SK-N-SH (cell line): ENCODE measurements around the gene TRPM1. TPM values are rescaled to one million over a fixed set of nuclear protein-coding genes. Genes with fewer than 3 reads are reported as not detected.

Source experiments
- CTCF ChIA-PET: fragments of 300-600, 350-600 bp; formaldehyde crosslinking; extraction: SDS; loops from one replicate; lab custom pipeline; 2021; lab: Yijun Ruan, JAX
- POLR2A ChIA-PET: fragments of 350-600 bp; sonication (Branson Sonifier 250); formaldehyde crosslinking; extraction: SDS; loops from one replicate; lab custom pipeline; 2020; ENCODE audit warnings: antibody characterized with exemption, inconsistent platforms; lab: Yijun Ruan, JAX
- DNase-seq: peaks from one replicate; pipeline ENCODE4 v3.0.0; 2012
- H2AFZ ChIP-seq: fragments of 200-600 bp; sonication (generic); 2 replicates; pipeline ENCODE4 v1.8.1; 2016; ENCODE audit warnings: antibody characterized with exemption, mild to moderate bottlenecking, low read depth
- H3F3A ChIP-seq: fragments of 200-600 bp; sonication (generic); replicated peaks from 2 replicates; pipeline ENCODE3; 2016; ENCODE audit warnings: antibody characterized with exemption, mild to moderate bottlenecking; ENCODE audit not compliant: insufficient read depth
- H3K27ac ChIP-seq, 2 experiments: fragments of 200-500 bp in 1 of 2; fragments of 200-600 bp in 1 of 2; sonication (Bioruptor generic) in 1 of 2; sonication (generic), shearing (Covaris generic) in 1 of 2; 2 replicates each; pipeline versions ENCODE4 v1.5.1 to v1.6.1; 2014 to 2016; ENCODE audit warnings: low read depth in 2 of 2, inconsistent platforms in 1 of 2, low read length in 1 of 2, mild to moderate bottlenecking in 1 of 2, mixed read lengths in 1 of 2
- H3K27me3 ChIP-seq: fragments of 200-600 bp; sonication (generic), shearing (Covaris generic); 2 replicates; pipeline ENCODE4 v1.6.1; 2016; ENCODE audit warnings: mixed run types; ENCODE audit not compliant: insufficient read depth
- H3K36me3 ChIP-seq, 2 experiments: fragments of 200-500 bp in 1 of 2; fragments of 200-600 bp in 1 of 2; sonication (Bioruptor generic) in 1 of 2; sonication (generic) in 1 of 2; replicated peaks in 1 of 2; 2 replicates each; pipeline versions ENCODE3 to v1.5.1; 2014 to 2016; ENCODE audit warnings: low read length in 1 of 2, mild to moderate bottlenecking in 1 of 2; ENCODE audit not compliant: insufficient read depth in 2 of 2, control insufficient read depth in 1 of 2
- H3K4me1 ChIP-seq, 2 experiments: fragments of 200-500 bp in 1 of 2; fragments of 200-600 bp in 1 of 2; sonication (Bioruptor generic) in 1 of 2; sonication (generic), shearing (Covaris generic) in 1 of 2; 2 replicates each; pipeline versions ENCODE4 v1.5.1 to v1.6.1; 2014 to 2016; ENCODE audit warnings: low read depth in 1 of 2, low read length in 1 of 2, mixed run types in 1 of 2; ENCODE audit not compliant: insufficient read depth in 2 of 2, control insufficient read depth in 1 of 2
- H3K4me2 ChIP-seq: fragments of 200-600 bp; sonication (generic), shearing (Covaris generic); 2 replicates; pipeline ENCODE4 v1.6.1; 2017; ENCODE audit warnings: mixed run types
- H3K4me3 ChIP-seq, 2 experiments: fragments of 200-500 bp in 1 of 2; fragments of 200-600 bp in 1 of 2; sonication (Bioruptor generic) in 1 of 2; sonication (generic), shearing (Covaris generic) in 1 of 2; 2 replicates each; pipeline versions ENCODE4 v1.5.1 to v1.8.1; 2014 to 2016; ENCODE audit warnings: low read depth in 2 of 2, inconsistent platforms in 1 of 2, low read length in 1 of 2, mild to moderate bottlenecking in 1 of 2, mixed read lengths in 1 of 2, moderate library complexity in 1 of 2
- H3K79me2 ChIP-seq: fragments of 200-600 bp; sonication (generic); 2 replicates; pipeline ENCODE4 v1.8.1; 2017; ENCODE audit warnings: mild to moderate bottlenecking; ENCODE audit not compliant: insufficient read depth
- H3K9ac ChIP-seq: fragments of 200-600 bp; sonication (generic); 2 replicates; pipeline ENCODE4 v1.6.1; 2017; ENCODE audit warnings: mixed run types
- H3K9me2 ChIP-seq: fragments of 200-600 bp; sonication (generic); 2 replicates; pipeline ENCODE4 v1.6.1; 2017; ENCODE audit warnings: mixed run types
- H3K9me3 ChIP-seq: fragments of 200-600 bp; sonication (generic); 2 replicates; pipeline ENCODE4 v1.6.1; 2017; ENCODE audit warnings: mixed run types, mild to moderate bottlenecking, moderate library complexity
- H4K20me1 ChIP-seq: fragments of 200-600 bp; sonication (generic); 2 replicates; pipeline ENCODE4 v1.6.1; 2017; ENCODE audit warnings: mild to moderate bottlenecking, mixed run types; ENCODE audit not compliant: insufficient read depth
- CHD2 ChIP-seq: fragments of 150-350 bp; IDR thresholded peaks from 2 replicates; pipeline ENCODE4 v1.6.1; 2018; ENCODE audit warnings: low read length; ENCODE audit not compliant: partially characterized antibody
- EP300 ChIP-seq, 2 experiments: IDR thresholded peaks; 2 replicates each; pipeline versions ENCODE4 v1.4.0 to v1.6.1; 2012; ENCODE audit warnings: borderline replicate concordance in 1 of 2, low read depth in 1 of 2, low read length in 1 of 2
- FOSL2 ChIP-seq: IDR thresholded peaks from 2 replicates; pipeline ENCODE4 v1.4.0; 2012; ENCODE audit warnings: low read depth, mild to moderate bottlenecking, moderate library complexity, borderline replicate concordance
- FOXJ3 ChIP-seq: sonication (generic); formaldehyde crosslinking; IDR thresholded peaks from 2 replicates; pipeline ENCODE4 v1.5.1; 2020; ENCODE audit warnings: mild to moderate bottlenecking, missing genetic modification reagents
- FOXM1 ChIP-seq: IDR thresholded peaks from 2 replicates; pipeline ENCODE4 v1.4.0; 2012; ENCODE audit warnings: low read depth, mild to moderate bottlenecking
- JUND ChIP-seq: IDR thresholded peaks from 2 replicates; pipeline ENCODE4 v1.4.0; 2012
- MEF2A ChIP-seq: IDR thresholded peaks from 2 replicates; pipeline ENCODE4 v1.4.0; 2012; ENCODE audit warnings: low read depth, borderline replicate concordance
- MXI1 ChIP-seq: IDR thresholded peaks from 2 replicates; pipeline ENCODE4 v1.6.1; 2012; ENCODE audit warnings: mild to moderate bottlenecking, low read depth, low read length, improper control_type of control experiment
- NFIC ChIP-seq: IDR thresholded peaks from 2 replicates; pipeline ENCODE4 v1.4.0; 2012; ENCODE audit warnings: borderline replicate concordance
- NRF1 ChIP-seq: IDR thresholded peaks from 2 replicates; pipeline ENCODE4 v1.6.1; 2012; ENCODE audit warnings: low read depth, mild to moderate bottlenecking, low read length
- POLR2AphosphoS5 ChIP-seq: IDR thresholded peaks from 2 replicates; pipeline ENCODE4 v1.6.1; 2012; ENCODE audit warnings: low read depth, low read length
- RAD21 ChIP-seq: IDR thresholded peaks from 2 replicates; pipeline ENCODE4 v1.6.1; 2012; ENCODE audit warnings: mild to moderate bottlenecking, low read length
- RCOR1 ChIP-seq: fragments of 150-350 bp; IDR thresholded peaks from 2 replicates; pipeline ENCODE4 v1.6.1; 2017; ENCODE audit warnings: antibody characterized with exemption, low read length
- REST ChIP-seq: IDR thresholded peaks from 2 replicates; pipeline ENCODE4 v1.6.1; 2012; ENCODE audit warnings: mild to moderate bottlenecking, low read depth, low read length, moderate library complexity
- RFX5 ChIP-seq: IDR thresholded peaks from 2 replicates; pipeline ENCODE4 v1.6.1; 2012; ENCODE audit warnings: mild to moderate bottlenecking, improper control_type of control experiment, low read length
- RXRA ChIP-seq: IDR thresholded peaks from 2 replicates; pipeline ENCODE4 v1.4.0; 2012; ENCODE audit warnings: low read depth, mild to moderate bottlenecking, borderline replicate concordance
- SIN3A ChIP-seq: IDR thresholded peaks from 2 replicates; pipeline ENCODE4 v1.6.1; 2012; ENCODE audit warnings: low read depth, mild to moderate bottlenecking, low read length, moderate library complexity, borderline replicate concordance
- TAF1 ChIP-seq: IDR thresholded peaks from 2 replicates; pipeline ENCODE4 v1.6.1; 2012; ENCODE audit warnings: low read depth, mild to moderate bottlenecking, low read length, moderate library complexity, borderline replicate concordance
- TCF12 ChIP-seq: IDR thresholded peaks from 2 replicates; pipeline ENCODE4 v1.4.0; 2012
- TEAD4 ChIP-seq: IDR thresholded peaks from 2 replicates; pipeline ENCODE4 v1.4.0; 2012; ENCODE audit warnings: mild to moderate bottlenecking, borderline replicate concordance; ENCODE audit not compliant: insufficient read depth
- YY1 ChIP-seq: IDR thresholded peaks from 2 replicates; pipeline ENCODE4 v1.4.0; 2012; ENCODE audit warnings: low read depth, mild to moderate bottlenecking
- ZBTB33 ChIP-seq: IDR thresholded peaks from 2 replicates; pipeline ENCODE4 v1.4.0; 2012; ENCODE audit warnings: low read depth, borderline replicate concordance
- WGBS: methylation state at CpG from one replicate; pipeline ENCODE4 v1.1.6; 2017; ENCODE audit warnings: low lambda C conversion rate; 5-methylcytosine and 5-hydroxymethylcytosine counted together
- polyA plus RNA-seq, 3 experiments: library from polyadenylated mRNA; depleted of rRNA; stranded (reverse); fragments of >200 nt; gene quantifications; 2 replicates each; pipeline ENCODE4 v1.2.3, GENCODE V29; 2012

Gene TRPM1
- polyA plus RNA-seq, 1 of the 3 experiments (the other 2 are of a cell fraction) = not detected

GRCh38 chr15:31023841-31024240 is 77.7 kb downstream of the TRPM1 start (continued):
- no peak for TF ChIP-seq RCOR1
- TF ChIP-seq RFX5 = no peak
- no peak for TF ChIP-seq RAD21
- TF ChIP-seq MXI1 = no peak
- TF ChIP-seq EP300 (IDR thresholded peaks at IDR 0.05; ENCODE audit: borderline replicate concordance in 1 of 2, low read depth in 1 of 2, low read length in 1 of 2) = no peak
- no peak for TF ChIP-seq NRF1
- TF ChIP-seq JUND = no peak
- TF ChIP-seq YY1 = no peak

GRCh38 chr15:31021067-31021665 is 80.4 kb downstream of the TRPM1 start:
- Histone ChIP-seq H3K4me3 (no peak overlapping the region), H3K27me3 (no peaks in the 10 kb centered on the region), H3K9ac (no peak overlapping the region), H3K9me2 (no peaks in the 10 kb centered on the region), H3K9me3 (no peaks in the 10 kb centered on the region), H3K4me1 (peaks cover 14 to 22% of the 10 kb centered on the region in 2 experiments; a peak in 2 of 4 replicates), H3F3A (peaks cover 13% of the 10 kb centered on the region), H3K36me3 (no peaks in the 10 kb centered on the region), H3K4me2 (no peak overlapping the region), H3K27ac (no peak overlapping the region), H4K20me1 (no peaks in the 10 kb centered on the region), H3K79me2 (no peaks in the 10 kb centered on the region), H2AFZ (no peak overlapping the region)
- 100% methylated on average over 5 of the region's 5 CpGs for WGBS
- no peak for DNase-seq
- TF ChIP-seq MEF2A (no peak), FOSL2 (no peak), YY1 (no peak), TAF1 (no peak), SIN3A (no peak), TCF12 (no peak), CHD2 (no peak), RXRA (no peak), NFIC (no peak), ZBTB33 (no peak), JUND (no peak), MXI1 (no peak), EP300 (IDR thresholded peaks at IDR 0.05; ENCODE audit: borderline replicate concordance in 1 of 2, low read depth in 1 of 2, low read length in 1 of 2) (no peak), RAD21 (no peak), TEAD4 (no peak), POLR2AphosphoS5 (no peak), FOXM1 (no peak), FOXJ3 (CRISPR knock-in tag) (no peak), REST (no peak)
- POLR2A ChIA-PET = no interaction called here
- CTCF ChIA-PET = no interaction called here
